Measurements from ENCODE around the gene ZNF407.

The ZNF407 gene

DNA sequence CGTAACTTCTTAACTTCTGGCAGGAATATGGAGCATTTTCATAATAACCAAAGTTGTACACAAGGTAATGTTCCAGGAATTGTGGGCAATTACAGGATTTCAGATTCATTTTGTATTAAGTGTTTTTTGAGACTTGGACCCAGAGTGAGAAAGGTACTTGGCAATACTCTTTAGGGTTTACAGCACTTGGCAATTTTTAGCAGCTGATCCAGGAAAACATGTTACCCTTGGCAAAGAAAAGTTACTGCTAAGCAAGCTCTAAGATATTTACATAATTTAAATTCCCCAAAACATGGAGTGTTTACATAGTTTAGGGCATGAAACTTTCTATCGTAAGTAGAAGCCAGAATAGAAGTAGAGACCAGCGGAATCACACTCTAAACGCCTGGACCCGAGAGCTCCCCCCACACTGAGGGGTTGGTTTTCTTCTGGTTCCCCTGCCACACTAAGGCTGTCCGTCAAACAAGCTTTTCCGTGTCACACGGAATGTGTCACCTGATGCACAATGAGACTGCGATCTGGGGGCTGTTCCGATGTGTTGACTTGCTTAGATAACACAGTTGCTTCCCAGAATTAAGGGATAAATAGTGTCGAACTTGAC lies 434.1 kb downstream of the ZNF407 start:
- no peak for DNase-seq

DNA sequence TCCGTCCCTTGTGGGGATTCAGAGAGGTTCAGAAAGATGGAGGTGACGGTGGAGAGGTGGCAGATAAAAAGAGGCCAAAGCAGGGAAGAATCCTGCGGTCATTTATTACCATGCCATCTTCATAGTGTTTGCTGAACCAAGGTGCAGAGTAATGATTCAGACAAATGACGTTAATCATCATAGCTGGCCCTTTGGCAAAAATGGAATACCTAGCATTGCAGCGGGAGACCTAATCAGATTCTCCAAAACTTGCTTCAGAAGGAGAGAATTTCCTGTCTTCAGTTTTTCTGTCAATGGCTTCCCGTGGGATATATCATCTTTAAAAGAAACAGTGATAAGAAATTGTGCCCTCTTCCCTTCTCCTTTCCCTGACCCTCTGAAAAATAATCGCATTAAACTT lies 435.8 kb downstream of the ZNF407 start:
- no peak for DNase-seq

DNA sequence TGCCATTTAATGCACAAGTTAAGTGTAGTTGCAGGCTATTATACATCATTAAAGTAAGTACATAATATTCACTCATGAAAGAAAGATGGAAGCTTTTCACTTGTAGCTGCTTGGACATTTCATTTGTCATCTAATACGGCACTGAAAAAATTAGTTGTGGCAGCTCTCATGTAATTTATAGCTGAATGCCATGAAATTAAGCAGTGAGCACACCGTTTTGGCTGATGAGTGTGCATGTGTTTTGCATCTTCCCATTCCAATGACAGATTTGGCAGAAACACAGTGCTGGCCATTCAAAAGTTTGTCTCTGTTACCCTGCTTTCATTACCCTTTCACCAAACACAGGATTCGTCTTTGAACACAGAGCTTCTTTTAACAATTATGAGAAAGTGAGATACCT lies 437.3 kb downstream of the ZNF407 start:
- DNase-seq: no peak

DNA sequence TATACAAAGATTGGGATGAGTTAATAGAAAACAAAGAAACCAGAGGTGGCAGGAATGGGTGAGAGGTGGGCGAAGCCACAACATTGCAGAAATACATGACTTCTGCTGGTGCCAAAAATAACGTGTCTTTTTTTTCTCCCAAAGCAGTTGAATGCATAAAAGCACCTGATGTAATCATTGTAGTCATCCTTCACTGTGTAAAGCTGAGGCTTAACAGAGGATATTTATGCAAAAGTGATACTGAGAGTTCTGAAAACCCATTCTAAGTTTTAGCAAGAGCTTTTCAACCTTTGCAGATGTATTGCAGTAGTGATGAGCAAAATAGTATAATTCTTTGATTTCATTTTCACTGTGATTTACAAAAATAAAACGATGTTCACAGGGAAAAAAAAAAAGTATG lies 438.3 kb downstream of the ZNF407 start:
- no peak for DNase-seq

DNA sequence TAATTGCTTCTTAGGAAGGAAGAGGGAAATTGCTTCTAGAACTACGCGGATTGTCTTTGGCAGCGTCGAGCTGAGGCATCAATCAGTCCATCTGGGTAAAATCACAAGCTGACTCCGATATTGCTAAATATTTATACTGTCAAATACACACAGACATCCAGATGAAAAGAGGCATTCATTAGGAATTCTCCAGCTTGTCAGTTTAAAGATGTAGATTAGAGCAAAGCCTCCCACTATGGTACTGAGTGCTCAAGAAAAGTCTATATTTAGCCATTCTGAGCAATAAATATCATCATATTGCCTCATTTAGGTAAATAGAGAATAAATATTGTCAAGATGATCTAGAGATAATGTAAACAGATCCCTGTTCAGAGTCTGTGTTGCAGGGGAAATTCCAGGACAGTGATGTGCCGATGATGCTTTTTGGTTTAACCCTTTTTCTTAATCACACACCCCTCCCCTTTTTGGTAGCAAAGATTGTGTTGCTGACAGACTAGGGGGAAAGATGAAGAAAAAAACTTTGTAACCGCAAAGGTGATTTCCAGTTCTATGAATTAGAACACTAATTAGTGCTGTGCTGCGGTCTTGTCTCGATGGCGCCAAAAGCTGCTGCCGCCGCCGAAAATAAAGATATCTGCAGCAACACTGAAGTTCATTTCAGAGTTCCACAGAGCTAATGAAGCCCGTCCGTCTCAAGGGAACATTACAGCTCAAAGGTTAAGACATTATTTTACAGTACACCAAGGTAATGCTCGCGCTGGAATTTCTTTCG lies 439.4 kb downstream of the ZNF407 start:
- DNase-seq: no peak

DNA sequence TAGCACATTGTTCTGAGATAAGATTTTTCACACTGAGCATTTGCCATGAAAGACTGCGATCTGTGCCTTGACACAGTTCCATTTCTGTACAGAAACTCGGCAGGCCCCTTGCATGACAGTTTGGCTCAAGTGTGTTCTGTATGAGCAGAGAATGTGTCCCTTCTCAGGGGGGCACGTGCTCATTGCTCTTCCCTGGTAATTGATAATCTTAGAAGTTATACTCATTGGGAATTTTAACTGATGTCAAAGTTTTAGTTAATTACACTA lies 440.0 kb downstream of the ZNF407 start:
- DNase-seq: no peak

DNA sequence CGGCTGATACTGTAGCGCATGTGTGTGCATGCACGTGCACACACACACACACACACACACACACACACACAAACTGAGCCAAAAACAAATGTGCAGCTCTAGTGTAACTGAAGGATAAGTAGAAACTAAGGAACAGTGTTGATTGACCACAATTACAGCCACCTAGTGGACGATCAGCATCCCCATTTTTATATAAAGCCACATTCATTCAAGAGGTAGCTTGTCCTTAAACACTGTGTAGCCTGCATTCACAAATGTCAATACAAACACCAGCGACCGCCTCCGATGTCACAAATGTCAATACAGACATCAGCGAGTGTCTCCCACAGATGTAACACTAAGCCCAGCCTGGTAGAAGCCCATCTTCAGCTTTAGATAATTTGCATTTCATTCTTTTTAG lies 443.9 kb downstream of the ZNF407 start:
- no peak for DNase-seq

DNA sequence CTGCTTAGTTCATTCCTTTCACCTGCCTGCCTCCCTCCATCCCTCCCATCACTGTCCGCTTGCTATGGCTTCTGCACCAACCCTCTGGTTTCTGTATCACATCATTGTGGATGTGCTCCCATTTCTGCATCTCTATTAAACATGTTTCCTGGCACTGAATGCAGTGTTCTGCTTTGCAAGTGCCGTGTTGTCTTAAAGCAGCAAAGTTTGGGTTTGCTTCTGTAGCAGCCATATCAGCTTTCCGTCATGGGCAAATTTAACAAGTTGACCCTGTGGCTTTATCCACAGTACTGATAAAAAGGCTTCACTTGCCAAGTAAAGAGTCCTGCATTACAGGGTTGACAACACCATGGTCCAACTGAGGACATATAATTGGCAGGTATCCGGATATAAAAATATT lies 445.8 kb downstream of the ZNF407 start:
- no peak for DNase-seq

DNA sequence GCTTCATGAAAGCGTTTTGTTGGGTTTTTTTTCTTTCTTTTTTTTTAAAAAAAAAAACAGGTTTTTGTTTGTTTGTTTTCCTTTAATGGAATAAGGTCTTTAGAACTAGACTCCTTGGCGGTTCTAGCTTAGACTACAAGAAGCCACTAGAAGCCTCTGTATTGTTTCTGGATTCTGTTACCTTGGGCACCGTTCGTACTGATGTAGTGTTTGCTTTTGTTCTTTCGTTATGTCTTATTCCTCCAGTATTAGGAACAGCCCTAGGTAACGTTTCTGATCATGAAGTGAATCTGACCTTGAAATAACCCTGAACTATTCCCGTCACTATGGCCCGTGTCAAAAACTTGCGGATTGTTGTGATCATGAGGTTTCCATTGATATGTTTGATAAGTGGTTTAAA lies 446.6 kb downstream of the ZNF407 start:
- no peak for DNase-seq

DNA sequence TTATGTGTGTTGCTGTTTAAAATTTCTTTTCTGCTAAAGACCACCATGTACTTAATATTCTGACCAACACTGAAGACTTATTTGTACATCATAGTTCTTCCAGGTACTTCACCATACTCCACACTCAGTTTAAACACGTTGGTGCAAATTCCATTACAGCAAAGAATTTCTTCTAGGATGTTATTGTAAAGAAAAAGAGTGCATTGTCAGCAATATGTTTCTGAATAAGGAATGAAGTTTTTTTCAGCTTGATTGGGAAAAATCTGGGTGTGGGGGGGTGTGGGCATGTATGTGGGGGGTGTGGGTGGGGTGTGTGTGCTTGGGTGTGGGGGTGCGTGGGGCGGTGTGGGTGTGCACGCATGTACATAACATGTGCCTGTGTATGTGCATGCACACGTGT lies 447.1 kb downstream of the ZNF407 start:
- no peak for DNase-seq

DNA sequence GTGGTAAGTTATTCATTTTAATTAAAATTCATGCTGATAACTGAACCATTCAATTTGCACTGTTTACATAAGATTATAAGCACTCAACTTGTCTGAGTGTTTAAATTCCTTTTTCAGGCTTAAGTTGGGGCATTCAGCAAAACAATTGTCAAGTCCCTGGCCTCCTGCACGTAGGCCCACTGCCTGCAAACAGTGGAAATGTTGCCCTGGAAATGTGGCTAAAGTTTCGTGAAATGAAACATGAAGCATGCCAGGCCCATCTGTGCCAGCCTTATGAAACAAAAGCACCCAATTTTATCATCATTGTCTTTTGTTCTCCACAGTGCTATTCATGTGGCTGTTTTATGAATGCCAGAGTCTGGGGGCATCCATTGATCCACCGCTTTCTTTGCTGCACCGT lies 447.6 kb downstream of the ZNF407 start:
- DNase-seq: no peak

DNA sequence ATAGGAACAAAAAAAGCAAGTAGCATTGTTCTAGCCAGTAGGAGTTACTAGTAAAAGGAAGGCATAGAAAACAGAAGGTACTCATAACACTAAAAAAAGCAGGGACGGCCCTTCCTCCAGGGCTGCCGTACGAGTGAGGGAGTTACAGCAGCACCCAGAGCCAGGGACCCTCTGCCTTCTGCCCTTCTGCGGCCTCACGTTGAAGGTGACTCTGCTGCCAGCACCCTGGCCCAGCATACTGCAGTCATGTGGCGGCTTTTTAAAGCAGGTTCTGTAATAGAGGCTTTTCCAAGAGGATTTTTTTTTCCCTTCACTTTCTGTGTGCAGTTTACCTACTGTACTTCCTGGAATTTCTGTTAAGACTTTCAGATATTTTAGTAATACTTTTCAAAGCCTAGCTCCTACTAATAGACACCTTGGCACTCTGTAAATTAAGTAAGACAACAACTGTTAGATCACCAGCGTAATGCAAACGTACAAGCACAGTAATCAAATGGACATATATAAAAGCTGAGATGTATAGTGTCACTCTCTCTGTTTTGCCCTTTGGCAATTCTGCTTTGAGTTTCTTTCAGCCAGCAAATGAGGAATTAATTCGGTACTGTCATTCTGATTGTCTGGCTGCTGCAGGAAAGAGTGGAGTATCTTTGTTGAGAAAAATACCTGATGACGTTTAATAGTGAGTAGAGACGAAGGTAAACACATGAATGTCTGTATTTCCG lies 449.7 kb downstream of the ZNF407 start:
- DNase-seq: no peak

DNA sequence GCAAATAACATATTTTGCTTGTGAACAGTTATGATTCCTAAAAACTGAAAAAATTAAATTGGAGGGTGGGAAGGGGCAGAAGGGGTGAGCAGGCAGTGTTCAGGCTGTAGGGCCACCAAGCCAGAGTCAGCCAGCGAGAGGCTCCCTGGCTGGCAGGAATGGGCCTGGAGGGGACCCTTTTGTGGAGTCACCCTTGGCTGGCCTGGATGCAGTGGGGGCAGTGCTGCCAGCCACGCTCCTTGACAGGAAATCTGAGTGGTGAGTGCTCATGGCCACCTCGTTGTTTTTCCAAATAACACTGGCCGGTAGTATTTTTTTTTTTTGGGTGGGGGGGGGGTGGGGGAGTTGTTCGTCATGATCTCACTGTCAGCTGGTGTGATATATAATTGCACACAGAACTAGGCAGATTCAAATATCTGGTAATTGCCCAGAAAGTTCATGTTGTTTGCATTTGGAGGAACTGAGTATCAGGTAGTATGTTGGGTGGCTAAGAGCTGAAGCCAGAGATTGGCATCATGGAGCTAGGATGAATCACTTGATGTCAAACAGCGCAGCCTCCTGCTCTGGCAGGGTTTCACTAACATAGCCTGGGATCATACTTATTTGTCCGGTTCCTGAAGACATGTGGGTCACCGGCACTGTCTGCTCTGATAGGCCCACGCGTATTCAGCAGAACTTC lies 451.2 kb downstream of the ZNF407 start:
- DNase-seq: no peak

DNA sequence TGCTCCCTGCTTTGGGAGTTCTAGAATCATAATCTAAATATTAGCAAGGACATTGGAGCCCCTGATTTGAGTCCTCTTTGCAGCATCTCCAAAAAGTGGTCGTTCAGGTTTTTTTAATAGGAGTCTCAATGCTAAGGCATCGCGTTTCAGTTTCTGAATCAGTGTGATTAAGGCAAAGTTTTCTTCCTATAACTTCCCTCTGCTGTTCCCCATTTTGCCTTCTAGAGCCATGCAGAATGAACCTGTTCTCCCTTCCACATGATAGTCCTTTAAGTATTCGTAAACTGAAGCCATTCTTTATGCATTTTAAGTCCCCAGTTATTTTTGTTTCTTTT lies 451.8 kb downstream of the ZNF407 start:
- DNase-seq: no peak

DNA sequence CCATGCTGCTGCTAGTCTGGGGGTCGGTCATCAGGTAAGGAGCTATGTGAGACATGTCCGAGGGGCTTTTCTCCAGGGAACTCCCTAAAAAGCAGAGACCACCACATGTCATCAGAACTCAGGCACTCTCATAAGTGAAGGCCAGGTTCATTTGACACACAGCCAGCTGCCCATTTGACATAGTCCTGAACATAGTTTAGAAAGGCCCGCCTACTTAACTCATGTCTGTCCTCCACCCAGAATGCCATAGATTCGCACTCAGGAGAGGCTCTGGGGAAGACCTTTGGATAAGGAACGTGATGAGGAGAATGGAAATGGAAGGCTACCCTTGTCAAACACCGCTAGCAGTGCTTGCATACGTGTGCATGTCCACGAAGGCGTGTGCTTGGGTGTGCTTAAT lies 454.1 kb downstream of the ZNF407 start:
- DNase-seq: no peak

DNA sequence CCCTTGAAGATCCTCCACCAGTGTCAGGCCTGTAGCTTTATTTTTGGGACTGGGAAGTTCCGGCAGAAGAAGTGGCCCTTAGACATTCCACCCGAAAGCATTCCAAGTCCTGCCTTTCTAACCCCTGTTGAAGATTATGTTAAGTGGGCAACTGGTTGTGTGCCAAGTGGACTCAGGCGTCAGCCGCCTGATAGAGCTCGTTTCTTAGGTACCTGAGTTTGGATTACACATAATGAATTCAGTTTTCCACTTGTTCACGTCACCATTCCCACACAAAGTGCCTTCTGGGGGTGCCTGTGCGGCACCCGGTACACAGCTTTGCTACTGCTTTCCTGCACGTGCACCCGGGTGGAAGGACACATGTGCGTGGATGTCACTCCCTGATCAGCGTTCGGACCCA lies 454.8 kb downstream of the ZNF407 start:
- no peak for DNase-seq

DNA sequence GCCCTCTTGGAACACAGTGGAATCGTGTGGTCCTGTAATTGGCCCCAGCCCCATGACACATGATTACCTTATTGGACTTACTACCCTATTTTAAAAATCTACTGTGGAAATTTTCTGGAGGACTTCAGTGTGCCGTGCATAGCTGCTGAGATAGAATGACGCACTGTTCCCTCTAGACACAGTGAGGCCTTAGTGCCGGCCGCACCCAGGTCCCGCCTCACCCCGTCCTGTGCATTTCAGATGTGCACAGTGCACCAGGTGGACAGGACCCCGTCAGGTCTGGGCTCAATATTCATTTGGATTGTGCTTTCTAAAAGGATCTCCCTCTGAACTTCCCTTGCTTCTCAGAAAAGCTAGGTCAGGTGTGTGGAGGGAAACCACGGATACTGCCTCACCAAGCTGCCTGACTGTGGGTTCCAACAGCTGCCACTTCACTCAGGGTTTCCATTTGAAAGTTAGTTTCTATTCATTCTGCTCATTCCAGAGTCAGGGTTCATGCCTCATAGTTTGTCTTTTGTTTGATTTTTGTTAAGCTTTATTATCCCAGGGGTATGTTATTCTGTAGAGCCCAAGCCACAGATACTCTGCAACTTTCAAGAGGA lies 455.5 kb downstream of the ZNF407 start:
- no peak for DNase-seq

DNA sequence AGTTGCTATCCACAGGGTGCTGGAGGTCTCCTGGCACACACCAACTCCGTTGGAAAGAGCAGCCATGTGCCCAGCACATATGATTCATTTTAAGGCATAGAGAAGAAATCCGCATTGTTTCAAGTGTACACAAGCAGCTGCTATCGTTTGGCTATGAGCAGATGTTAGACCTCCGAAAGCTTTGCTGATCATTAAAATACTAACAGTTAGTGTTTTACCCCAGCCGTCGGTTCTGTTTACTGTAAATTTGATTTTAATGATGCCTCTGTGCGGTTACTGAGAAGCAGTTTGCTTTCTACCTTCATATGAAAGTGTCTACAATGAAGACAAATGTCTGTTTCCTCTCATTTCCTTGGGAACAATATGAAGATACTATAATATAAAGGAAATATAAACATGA lies 456.4 kb downstream of the ZNF407 start:
- no peak for DNase-seq

DNA sequence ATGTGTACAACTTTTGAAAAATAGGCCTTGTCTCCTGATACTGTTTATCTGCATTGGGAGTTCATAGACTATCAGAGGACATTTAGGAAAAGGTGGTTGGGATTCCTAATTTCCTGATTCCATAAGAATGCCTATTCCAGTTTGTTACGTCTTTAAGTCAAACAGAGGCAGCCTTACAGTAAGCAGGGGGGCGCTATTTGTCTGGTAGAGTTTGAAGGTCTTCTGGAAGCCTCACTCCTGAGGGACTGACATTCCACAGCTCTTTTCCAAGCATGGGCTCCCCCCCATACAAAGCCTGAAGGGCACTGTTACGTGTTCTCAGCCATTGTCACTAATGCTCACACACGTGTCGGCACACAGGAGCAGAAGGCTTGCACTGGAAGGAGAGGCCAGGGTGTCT lies 456.9 kb downstream of the ZNF407 start:
- DNase-seq: no peak

DNA sequence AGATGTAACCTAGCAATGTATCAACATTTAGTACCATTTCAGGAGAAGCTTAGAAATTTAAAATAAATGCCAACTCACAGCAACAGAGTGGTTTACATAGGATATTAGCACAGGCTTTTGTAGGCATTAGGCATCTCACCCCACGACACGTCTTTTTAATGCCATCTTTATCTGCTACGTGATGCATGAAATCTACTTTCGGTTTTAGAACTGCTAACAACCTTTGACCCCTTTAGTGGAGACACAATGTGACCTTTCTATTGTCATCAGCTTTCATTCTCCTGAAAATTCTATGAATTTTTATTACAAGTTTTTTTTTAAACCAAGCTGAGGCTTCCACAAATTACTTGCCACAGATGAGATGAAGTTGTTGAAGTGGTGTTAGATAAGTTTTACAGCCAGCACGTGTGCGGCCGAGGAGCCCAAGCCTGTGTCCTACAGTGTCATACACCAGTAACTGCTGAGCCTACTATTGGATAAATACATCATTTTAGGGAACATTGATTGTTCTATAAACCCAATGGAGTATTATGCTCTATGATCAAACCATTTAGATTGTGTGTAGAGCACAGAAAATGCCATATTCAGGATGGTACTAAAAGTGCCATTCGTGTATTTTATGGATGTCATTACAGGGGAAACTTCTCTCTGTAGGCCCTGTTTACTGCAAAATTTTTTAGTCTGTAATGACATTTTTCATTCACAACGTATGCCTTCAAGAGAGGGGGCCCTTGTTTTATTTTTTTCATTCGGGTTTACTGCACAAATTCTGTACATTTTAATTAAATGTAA lies 459.7 kb downstream of the ZNF407 start:
- DNase-seq: no peak

DNA sequence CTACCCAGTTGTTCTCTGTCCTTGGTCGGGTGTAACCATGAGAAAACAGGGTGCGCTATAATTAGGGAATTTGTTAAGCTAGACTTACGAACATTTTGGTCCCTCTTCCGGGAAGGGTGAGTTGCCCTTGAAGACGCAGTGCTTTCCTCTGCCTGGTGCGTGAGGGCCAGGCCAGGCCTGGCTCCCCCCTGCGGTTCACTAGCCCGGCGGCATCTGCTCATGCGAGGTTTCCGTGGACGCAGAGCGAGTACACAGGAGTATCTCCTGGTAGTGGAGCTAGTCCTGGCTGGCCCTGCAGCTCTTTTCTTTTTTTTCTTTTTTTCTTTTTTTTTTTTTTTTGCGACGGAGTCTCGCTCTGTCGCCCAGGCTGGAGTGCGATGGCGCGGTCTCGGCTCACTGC lies 462.5 kb downstream of the ZNF407 start:
- no peak for DNase-seq

DNA sequence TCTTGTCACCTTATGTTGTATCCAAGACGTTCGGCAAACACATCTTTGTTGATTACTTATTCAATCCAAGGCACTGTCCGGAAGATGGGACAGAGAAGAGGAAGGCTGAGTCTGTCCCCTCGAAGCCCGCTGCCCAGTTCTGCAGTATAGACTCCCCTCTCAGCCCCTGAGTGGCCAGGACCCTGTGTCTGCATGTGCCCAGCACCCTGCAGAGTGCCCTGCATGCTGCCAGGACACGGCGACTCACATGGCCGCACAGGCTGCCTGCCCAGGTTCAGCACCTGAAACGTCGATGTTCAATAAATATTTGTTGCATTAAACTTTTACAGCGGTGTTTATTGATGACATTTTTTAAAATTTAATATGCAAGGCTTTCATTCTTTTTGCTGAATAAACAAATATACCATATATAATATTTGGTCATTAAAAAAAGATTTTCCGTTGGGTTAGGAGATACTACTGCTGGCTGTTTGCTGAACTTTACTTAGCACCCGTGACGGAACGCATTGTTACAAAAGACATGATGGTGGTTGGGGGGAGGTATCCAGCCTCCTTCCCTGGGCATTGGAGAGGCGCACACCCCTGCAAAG lies 464.7 kb downstream of the ZNF407 start:
- no peak for DNase-seq

DNA sequence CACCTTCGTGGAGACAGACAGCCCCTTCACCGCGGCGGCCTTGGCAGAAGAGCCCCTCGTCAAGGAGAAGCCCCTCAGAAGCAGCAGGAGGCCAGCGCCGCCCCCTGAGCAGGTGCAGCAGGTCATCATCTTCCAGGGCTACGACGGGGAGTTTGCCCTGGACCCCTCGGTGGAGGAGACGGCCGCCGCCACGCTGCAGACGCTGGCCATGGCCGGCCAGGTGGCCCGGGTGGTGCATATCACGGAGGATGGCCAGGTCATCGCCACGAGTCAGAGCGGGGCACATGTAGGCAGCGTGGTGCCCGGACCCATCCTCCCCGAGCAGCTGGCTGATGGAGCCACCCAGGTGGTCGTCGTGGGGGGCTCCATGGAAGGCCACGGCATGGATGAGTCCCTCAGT lies 465.5 kb downstream of the ZNF407 start:
- no peak for DNase-seq

Measured in NCI-H1417 treated with DMSO at 0.1 percent for 48 hours (cell line).